AG09319 (cell line): ENCODE measurements around the gene CANT1.
"Not testable (repeated sequence)": the region's sequence is repeated elsewhere in the genome, so short reads cannot be mapped to it uniquely, and the experiment has no call there.

Experiments
- DNase-seq: peaks from one replicate; pipeline ENCODE4 v3.0.0-alpha.2; 2010; ENCODE audit warnings: low read depth; ENCODE audit errors: extremely low read depth
- CTCF ChIP-seq: IDR thresholded peaks from 2 replicates; pipeline ENCODE4 v1.5.1; 2011; ENCODE audit warnings: low read depth, mild to moderate bottlenecking, inconsistent platforms, low read length, moderate library complexity

Gene CANT1

GRCh38 chr17:79036596-79036995 is 27.0 kb upstream of the CANT1 start:
- DNase-seq = peak; percentile 77

GRCh38 chr17:79036181-79036580 is 26.6 kb upstream of the CANT1 start:
- no peak for DNase-seq
- TF ChIP-seq CTCF = no peak

More at GRCh38 chr17:79036596-79036995, 27.0 kb upstream of the CANT1 start:
- no peak for TF ChIP-seq CTCF

- no peak for TF ChIP-seq CTCF
Observed at GRCh38 chr17:79035686-79036085, 26.1 kb upstream of the CANT1 start.

GRCh38 chr17:79034931-79035485 is 25.4 kb upstream of the CANT1 start:
- no peak for DNase-seq
- no peak for TF ChIP-seq CTCF

More at GRCh38 chr17:79035686-79036085, 26.1 kb upstream of the CANT1 start:
- DNase-seq = no peak

- DNase-seq = no peak
- no peak for TF ChIP-seq CTCF
Observed at GRCh38 chr17:79033741-79034501, 24.4 kb upstream of the CANT1 start.

GRCh38 chr17:79033046-79033616 is 23.6 kb upstream of the CANT1 start:
- TF ChIP-seq CTCF = no peak
- no peak for DNase-seq

- no peak for DNase-seq
- TF ChIP-seq CTCF = no peak
Observed at GRCh38 chr17:79031996-79032875, 22.7 kb upstream of the CANT1 start.

GRCh38 chr17:79030636-79031035 is 21.1 kb upstream of the CANT1 start:
- DNase-seq = not testable (repeated sequence)
